Measurements from ENCODE around the gene SLC7A6OS. TPM values are rescaled to one million over a fixed set of nuclear protein-coding genes. Genes with fewer than 3 reads are reported as not detected.
"Not testable (repeated sequence)": the region's sequence is repeated elsewhere in the genome, so short reads cannot be mapped to it uniquely, and the experiment has no call there.

SLC7A6OS gene
- total RNA-seq, 2 experiments from 2014 or later = 38.2 to 44.4 TPM

- Mint-ChIP-seq H3K27me3 (no peaks in the 10 kb centered on the region), H3K9me3 (no peaks in the 10 kb centered on the region), H3K4me3 (peak overlapping the region; percentile 39), H3K36me3 (peaks cover 33% of the 10 kb centered on the region), H3K4me1 (peaks cover 69% of the 10 kb centered on the region), H3K27ac (peak overlapping the region; percentile 90)
- ATAC-seq (ENCODE audit: low read depth) (peak; percentile 0), DNase-seq (no peak)
- POLR2A ChIA-PET = interaction anchor here (7.4 to 10.4 kb wide), 2 partner anchors 20 to 22 kb away, joined by 76 to 297 read pairs; partner anchors contain the start of genes PRMT7, SLC7A6 and SLC7A6OS
Measured at GRCh38 chr16:68289202-68289601, 21.5 kb downstream of the SLC7A6OS start.

GRCh38 chr16:68288796-68289195 lies 21.9 kb downstream of the SLC7A6OS start:
- POLR2A ChIA-PET = interaction anchor here (1.5 to 10.4 kb wide), 4 partner anchors 8 to 22 kb away, joined by 4 to 297 read pairs (median 41); partner anchors contain the start of genes PRMT7, SLC7A6 and SLC7A6OS
- H3K27ac Mint-ChIP-seq = peak overlapping the region; percentile 90

GRCh38 chr16:68288252-68288650 lies 22.5 kb downstream of the SLC7A6OS start:
- peak overlapping the region; percentile 51 for H3K4me3 Mint-ChIP-seq
- no peak for DNase-seq
- POLR2A ChIA-PET = interaction anchor here (0.8 to 10.4 kb wide), 5 partner anchors 9 to 23 kb away, joined by 4 to 297 read pairs (median 6); partner anchors contain the start of genes PRMT7, SLC7A6 and SLC7A6OS
- H3K36me3 Mint-ChIP-seq = peaks cover 28% of the 10 kb centered on the region
- peak overlapping the region; percentile 90 for H3K27ac Mint-ChIP-seq
- H3K9me3 Mint-ChIP-seq = no peaks in the 10 kb centered on the region
- ATAC-seq (ENCODE audit: low read depth) = no peak
- no peaks in the 10 kb centered on the region for H3K27me3 Mint-ChIP-seq
- H3K4me1 Mint-ChIP-seq = peaks cover 73% of the 10 kb centered on the region

More at GRCh38 chr16:68288796-68289195, 21.9 kb downstream of the SLC7A6OS start:
- H3K36me3 Mint-ChIP-seq = peaks cover 32% of the 10 kb centered on the region
- H3K9me3 Mint-ChIP-seq; ATAC-seq (ENCODE audit: low read depth); DNase-seq; H3K27me3 Mint-ChIP-seq: not testable (repeated sequence)
- H3K4me1 Mint-ChIP-seq = peaks cover 71% of the 10 kb centered on the region
- H3K4me3 Mint-ChIP-seq = peak overlapping the region; percentile 39

- peak; percentile 8 for ATAC-seq (ENCODE audit: low read depth)
- H3K4me3 Mint-ChIP-seq = peak overlapping the region; percentile 51
Measured at GRCh38 chr16:68287276-68288251, 23.2 kb downstream of the SLC7A6OS start.

GRCh38 chr16:68286153-68287074 lies 24.3 kb downstream of the SLC7A6OS start:
- no peaks in the 10 kb centered on the region for H3K9me3 Mint-ChIP-seq
- ATAC-seq (ENCODE audit: low read depth) (peak; percentile 52), DNase-seq (no peak)
- POLR2A ChIA-PET = interaction anchor here (0.7 to 10.4 kb wide), 11 partner anchors 13 to 1325 kb away, joined by 3 to 297 read pairs (median 5); partner anchors contain the start of genes CES3, PRMT7, SLC7A6 and SLC7A6OS
- H3K27ac Mint-ChIP-seq = peak overlapping the region; percentile 90
- no peaks in the 10 kb centered on the region for H3K27me3 Mint-ChIP-seq
- H3K4me1 Mint-ChIP-seq = peaks cover 78% of the 10 kb centered on the region
- peaks cover 33% of the 10 kb centered on the region for H3K36me3 Mint-ChIP-seq
- peak overlapping the region; percentile 83 for H3K4me3 Mint-ChIP-seq

More at GRCh38 chr16:68287276-68288251, 23.2 kb downstream of the SLC7A6OS start:
- H3K27me3 Mint-ChIP-seq = no peaks in the 10 kb centered on the region
- no peaks in the 10 kb centered on the region for H3K9me3 Mint-ChIP-seq
- H3K36me3 Mint-ChIP-seq = peaks cover 31% of the 10 kb centered on the region
- POLR2A ChIA-PET = interaction anchor here (0.8 to 10.4 kb wide), 5 partner anchors 8 to 24 kb away, joined by 4 to 297 read pairs (median 6); partner anchors contain the start of genes PRMT7, SLC7A6 and SLC7A6OS
- peak overlapping the region; percentile 90 for H3K27ac Mint-ChIP-seq
- H3K4me1 Mint-ChIP-seq = peaks cover 78% of the 10 kb centered on the region
- peak; percentile 44 for DNase-seq

GRCh38 chr16:68285683-68286082 lies 25.1 kb downstream of the SLC7A6OS start:
- H3K4me1 Mint-ChIP-seq = peaks cover 78% of the 10 kb centered on the region
- ATAC-seq (ENCODE audit: low read depth) = no peak
- peak overlapping the region; percentile 90 for H3K27ac Mint-ChIP-seq
- no peaks in the 10 kb centered on the region for H3K9me3 Mint-ChIP-seq
- peak overlapping the region; percentile 83 for H3K4me3 Mint-ChIP-seq
- peaks cover 35% of the 10 kb centered on the region for H3K36me3 Mint-ChIP-seq
- POLR2A ChIA-PET = interaction anchor here (0.7 to 10.4 kb wide), 12 partner anchors 14 to 1324 kb away, joined by 3 to 297 read pairs (median 4); partner anchors contain the start of genes CES3, PLA2G15, PRMT7 and SLC7A6
- DNase-seq = no peak
- no peaks in the 10 kb centered on the region for H3K27me3 Mint-ChIP-seq

GRCh38 chr16:68284847-68285246 lies 25.9 kb downstream of the SLC7A6OS start:
- no peak for ATAC-seq (ENCODE audit: low read depth)
- H3K4me3 Mint-ChIP-seq = peak overlapping the region; percentile 83
- POLR2A ChIA-PET = interaction anchor here (0.7 to 10.4 kb wide), 8 partner anchors 10 to 55 kb away, joined by 3 to 297 read pairs (median 6); partner anchors contain the start of genes PLA2G15, PRMT7, SLC7A6 and SLC7A6OS
- no peaks in the 10 kb centered on the region for H3K27me3 Mint-ChIP-seq
- peaks cover 74% of the 10 kb centered on the region for H3K4me1 Mint-ChIP-seq
- H3K9me3 Mint-ChIP-seq = no peaks in the 10 kb centered on the region
- H3K36me3 Mint-ChIP-seq = peaks cover 38% of the 10 kb centered on the region
- no peak for DNase-seq
- H3K27ac Mint-ChIP-seq = peak overlapping the region; percentile 90

GRCh38 chr16:68283801-68284598 lies 26.7 kb downstream of the SLC7A6OS start:
- peaks cover 69% of the 10 kb centered on the region for H3K4me1 Mint-ChIP-seq
- peak; percentile 38 for ATAC-seq (ENCODE audit: low read depth)
- no peaks in the 10 kb centered on the region for H3K27me3 Mint-ChIP-seq
- peak overlapping the region; percentile 83 for H3K4me3 Mint-ChIP-seq
- POLR2A ChIA-PET = interaction anchor here (0.5 to 10.4 kb wide), 9 partner anchors 11 to 902 kb away, joined by 3 to 297 read pairs (median 4); partner anchors contain the start of genes PRMT7, SLC7A6 and SLC7A6OS
- peaks cover 44% of the 10 kb centered on the region for H3K36me3 Mint-ChIP-seq
- H3K9me3 Mint-ChIP-seq = no peaks in the 10 kb centered on the region
- H3K27ac Mint-ChIP-seq = peak overlapping the region; percentile 90
- DNase-seq = no peak

GRCh38 chr16:68283346-68283745 lies 27.4 kb downstream of the SLC7A6OS start:
- ATAC-seq (ENCODE audit: low read depth) (no peak), DNase-seq (no peak)
- Mint-ChIP-seq H3K4me1 (peaks cover 69% of the 10 kb centered on the region), H3K4me3 (peak overlapping the region; percentile 83), H3K36me3 (peaks cover 44% of the 10 kb centered on the region), H3K27me3 (no peaks in the 10 kb centered on the region), H3K27ac (peak overlapping the region; percentile 90), H3K9me3 (no peaks in the 10 kb centered on the region)
- POLR2A ChIA-PET = interaction anchor here (1.0 to 10.4 kb wide), 5 partner anchors 12 to 348 kb away, joined by 3 to 297 read pairs (median 7); partner anchors contain the start of genes PRMT7, SLC7A6 and SLC7A6OS

- no peaks in the 10 kb centered on the region for H3K9me3 Mint-ChIP-seq
- H3K4me3 Mint-ChIP-seq = no peak overlapping the region
- ATAC-seq (ENCODE audit: low read depth) (no peak), DNase-seq (no peak)
- POLR2A ChIA-PET = interaction anchor here (1.8 kb wide), 1 partner anchor 29 kb away, joined by 7 read pairs; the partner anchor contains the start of genes PRMT7 and SLC7A6OS
- no peaks in the 10 kb centered on the region for H3K27me3 Mint-ChIP-seq
- H3K27ac Mint-ChIP-seq = peak overlapping the region; percentile 82
- peaks cover 58% of the 10 kb centered on the region for H3K4me1 Mint-ChIP-seq
- H3K36me3 Mint-ChIP-seq = peaks cover 34% of the 10 kb centered on the region
Measured at GRCh38 chr16:68282064-68282452, 28.7 kb downstream of the SLC7A6OS start.

GRCh38 chr16:68281368-68282063 lies 29.2 kb downstream of the SLC7A6OS start:
- no peak for DNase-seq
- peaks cover 34% of the 10 kb centered on the region for H3K36me3 Mint-ChIP-seq
- no peaks in the 10 kb centered on the region for H3K27me3 Mint-ChIP-seq
- peak overlapping the region; percentile 35 for H3K4me3 Mint-ChIP-seq
- H3K27ac Mint-ChIP-seq = peak overlapping the region; percentile 82
- POLR2A ChIA-PET = interaction anchor here (0.6 to 1.8 kb wide), 4 partner anchors 15 to 137 kb away, joined by 3 to 7 read pairs (median 4); partner anchors contain the start of genes PRMT7 and SLC7A6OS
- no peaks in the 10 kb centered on the region for H3K9me3 Mint-ChIP-seq
- H3K4me1 Mint-ChIP-seq = peaks cover 55% of the 10 kb centered on the region
- ATAC-seq (ENCODE audit: low read depth) = peak; percentile 26

Measured in activated naive CD8-positive, alpha-beta T cell treated with anti-CD3 and anti-CD28 coated beads, Interleukin-2, amount 10 ng/mL, durations not matched to agents 7 days and 5 days (primary cell).